Astrocyte (in vitro differentiated cells and primary cell): ENCODE measurements around the gene CDH23. TPM values are rescaled to one million over a fixed set of nuclear protein-coding genes. Genes with fewer than 3 reads are reported as not detected.

Experiments
- DNase-seq: peaks from one replicate; pipeline ENCODE4 v3.0.0-alpha.2; 2010; ENCODE audit warnings: low read depth
- FAIRE-seq: peaks from 2 replicates; lab custom pipeline; 2011; peaks lifted over from hg19 to GRCh38; lab: Jason Lieb, UNC
- H2AFZ ChIP-seq: 2 replicates; pipeline ENCODE4 v1.6.0; 2012; ENCODE audit warnings: low read depth, low read length, inconsistent platforms
- H3K27ac ChIP-seq: 2 replicates; pipeline ENCODE4 v1.5.1; 2011; ENCODE audit warnings: low read depth, low read length, inconsistent platforms
- H3K27me3 ChIP-seq: 2 replicates; pipeline ENCODE4 v1.6.0; 2011; ENCODE audit warnings: low read length, inconsistent platforms; ENCODE audit not compliant: insufficient read depth
- H3K36me3 ChIP-seq: 2 replicates; pipeline ENCODE4 v1.5.1; 2011; ENCODE audit warnings: low read length, inconsistent platforms; ENCODE audit not compliant: insufficient read depth
- H3K4me1 ChIP-seq: 2 replicates; pipeline ENCODE4 v1.5.1; 2011; ENCODE audit warnings: low read length, inconsistent platforms; ENCODE audit not compliant: insufficient read depth
- H3K4me2 ChIP-seq: 2 replicates; pipeline ENCODE4 v1.6.0; 2012; ENCODE audit warnings: low read length, inconsistent platforms
- H3K4me3 ChIP-seq: 2 replicates; pipeline ENCODE4 v1.5.1; 2011; ENCODE audit warnings: low read depth, mild to moderate bottlenecking, low read length, inconsistent platforms; ENCODE audit not compliant: insufficient read depth
- H3K79me2 ChIP-seq: 2 replicates; pipeline ENCODE4 v1.6.0; 2012; ENCODE audit warnings: mild to moderate bottlenecking, low read length, inconsistent platforms; ENCODE audit not compliant: insufficient read depth
- H3K9ac ChIP-seq: 2 replicates; pipeline ENCODE4 v1.6.0; 2012; ENCODE audit warnings: mild to moderate bottlenecking, low read length, inconsistent platforms
- H3K9me3 ChIP-seq: 2 replicates; pipeline ENCODE4 v1.5.1; 2012; ENCODE audit warnings: low read depth, mild to moderate bottlenecking, low read length, inconsistent platforms; ENCODE audit not compliant: insufficient read depth
- H4K20me1 ChIP-seq: 2 replicates; pipeline ENCODE4 v1.6.0; 2012; ENCODE audit warnings: low read length, inconsistent platforms; ENCODE audit not compliant: insufficient read depth
- H3K27ac Mint-ChIP-seq: one replicate; pipeline ENCODE4 v1.8.0; 2021; ENCODE audit warnings: mild to moderate bottlenecking, mixed read lengths; ENCODE audit not compliant: unreplicated experiment
- H3K27me3 Mint-ChIP-seq: one replicate; pipeline ENCODE4 v1.8.0; 2021; ENCODE audit warnings: low read depth, mixed read lengths; ENCODE audit not compliant: unreplicated experiment
- H3K36me3 Mint-ChIP-seq: one replicate; pipeline ENCODE4 v1.8.0; 2021; ENCODE audit warnings: low read depth, mixed read lengths; ENCODE audit not compliant: unreplicated experiment
- H3K4me1 Mint-ChIP-seq: one replicate; pipeline ENCODE4 v1.8.0; 2021; ENCODE audit warnings: low read depth, mixed read lengths; ENCODE audit not compliant: unreplicated experiment
- H3K4me3 Mint-ChIP-seq: one replicate; pipeline ENCODE4 v1.8.0; 2021; ENCODE audit warnings: mild to moderate bottlenecking, moderate library complexity, mixed read lengths; ENCODE audit not compliant: unreplicated experiment
- H3K9me3 Mint-ChIP-seq: one replicate; pipeline ENCODE4 v1.8.0; 2021; ENCODE audit warnings: mild to moderate bottlenecking, mixed read lengths; ENCODE audit not compliant: unreplicated experiment
- CTCF ChIP-seq: IDR thresholded peaks from 2 replicates; pipeline ENCODE4 v1.5.1; 2011; ENCODE audit warnings: low read depth, mild to moderate bottlenecking, inconsistent platforms, low read length, moderate library complexity; ENCODE audit not compliant: insufficient read depth
- EZH2 ChIP-seq: IDR thresholded peaks from 2 replicates; pipeline ENCODE4 v1.6.1; 2012; ENCODE audit warnings: mild to moderate bottlenecking, low read length, inconsistent platforms; ENCODE audit not compliant: insufficient read depth
- total RNA-seq: library from RNA; stranded (reverse); gene quantifications from 2 replicates; pipeline ENCODE4 v1.2.1, GENCODE V29; 2021

Gene CDH23
- total RNA-seq, 1 donor from 2014 or later, result not detected

- no peak for TF ChIP-seq EZH2
- no peak for TF ChIP-seq CTCF
- H3K79me2 ChIP-seq, result no peaks in the 10 kb centered on the region
- H3K4me2 ChIP-seq, result no peak overlapping the region
- H3K27me3 ChIP-seq, result peaks cover 3% of the 10 kb centered on the region
- Mint-ChIP-seq H3K36me3 (no peaks in the 10 kb centered on the region), H3K27ac (peak overlapping the region; percentile 16), H3K27me3 (peaks cover 45% of the 10 kb centered on the region), H3K4me1 (peaks cover 2% of the 10 kb centered on the region), H3K4me3 (no peak overlapping the region), H3K9me3 (no peaks in the 10 kb centered on the region)
- FAIRE-seq (no peak), DNase-seq (no peak)
- H3K9ac ChIP-seq, result peak overlapping the region; percentile 28
- no peaks in the 10 kb centered on the region for H4K20me1 ChIP-seq
- H3K36me3 ChIP-seq, result no peaks in the 10 kb centered on the region
- no peak overlapping the region for H2AFZ ChIP-seq
- no peaks in the 10 kb centered on the region for H3K9me3 ChIP-seq
- H3K4me3 ChIP-seq, result no peak overlapping the region
- H3K27ac ChIP-seq, result peak overlapping the region; percentile 19
- H3K4me1 ChIP-seq, result peaks cover 27% of the 10 kb centered on the region
These were observed 193.2 kb downstream of the CDH23 start for GRCh38 chr10:71589617-71590551.

GRCh38 chr10:71590781-71591350, 194.1 kb downstream of the CDH23 start:
- no peak overlapping the region for H3K27ac ChIP-seq
- no peak for FAIRE-seq

More at GRCh38 chr10:71590781-71591350, 194.1 kb downstream of the CDH23 start:
- Histone ChIP-seq H4K20me1 (no peaks in the 10 kb centered on the region), H3K4me3 (no peak overlapping the region), H3K36me3 (no peaks in the 10 kb centered on the region), H3K4me2 (no peak overlapping the region), H3K79me2 (no peaks in the 10 kb centered on the region), H3K9ac (no peak overlapping the region), H3K27me3 (peaks cover 3% of the 10 kb centered on the region), H2AFZ (no peak overlapping the region), H3K4me1 (peaks cover 17% of the 10 kb centered on the region), H3K9me3 (no peaks in the 10 kb centered on the region)
- no peak for DNase-seq
- Mint-ChIP-seq H3K27me3 (peaks cover 52% of the 10 kb centered on the region), H3K9me3 (no peaks in the 10 kb centered on the region), H3K4me1 (peaks cover 2% of the 10 kb centered on the region), H3K4me3 (no peak overlapping the region), H3K36me3 (no peaks in the 10 kb centered on the region), H3K27ac (no peak overlapping the region)
- TF ChIP-seq CTCF (no peak), EZH2 (no peak)
